ENCODE results near the gene NTN4. TPM values are rescaled to one million over a fixed set of nuclear protein-coding genes. Genes with fewer than 3 reads are reported as not detected.
"Not testable (repeated sequence)": the region's sequence is repeated elsewhere in the genome, so short reads cannot be mapped to it uniquely, and the experiment has no call there.

NTN4 gene
- total RNA-seq, 2 experiments from 2014 or later: not detected

- H3K27me3 Mint-ChIP-seq: peaks cover 7% of the 10 kb centered on the region
- no peak for ATAC-seq
Observed at GRCh38 chr12:95672166-95672565, 118.4 kb downstream of the NTN4 start.

DNA sequence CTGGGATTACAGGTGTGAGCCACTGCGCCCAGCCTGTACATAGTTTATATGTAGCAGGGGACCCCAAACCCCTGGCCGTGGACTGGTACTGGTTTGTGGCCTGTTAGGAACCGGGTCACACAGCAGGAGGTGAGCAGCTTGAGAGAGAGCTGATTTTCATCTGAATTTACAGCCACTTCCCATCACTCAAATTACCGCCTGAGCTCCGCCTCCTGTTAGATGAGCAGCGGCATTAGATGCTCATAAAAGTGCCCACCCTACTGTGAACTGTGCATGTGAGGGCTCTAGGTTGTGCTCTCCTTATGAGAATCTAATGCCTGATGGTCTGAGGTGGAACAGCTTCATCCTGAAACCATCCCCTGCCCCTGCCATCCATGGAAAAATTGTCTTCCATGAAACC is 119.3 kb downstream of the NTN4 start:
- Mint-ChIP-seq H3K36me3 (no peaks in the 10 kb centered on the region), H3K27me3 (peaks cover 7% of the 10 kb centered on the region), H3K4me1 (no peaks in the 10 kb centered on the region), H3K4me3 (no peak overlapping the region), H3K27ac (no peak overlapping the region), H3K9me3 (ENCODE audit: low read depth) (no peaks in the 10 kb centered on the region)
- DNase-seq (no peak), ATAC-seq (no peak)
- CTCF ChIA-PET: no interaction called here

More at GRCh38 chr12:95672166-95672565, 118.4 kb downstream of the NTN4 start:
- no peaks in the 10 kb centered on the region for H3K4me1 Mint-ChIP-seq
- CTCF ChIA-PET: no interaction called here
- H3K36me3 Mint-ChIP-seq: no peaks in the 10 kb centered on the region
- H3K27ac Mint-ChIP-seq: no peak overlapping the region
- DNase-seq: no peak
- no peak overlapping the region for H3K4me3 Mint-ChIP-seq
- no peaks in the 10 kb centered on the region for H3K9me3 Mint-ChIP-seq (ENCODE audit: low read depth)

GRCh38 chr12:95663525-95663924 is 127.0 kb downstream of the NTN4 start:
- Mint-ChIP-seq H3K27ac (no peak overlapping the region), H3K9me3 (ENCODE audit: low read depth) (no peaks in the 10 kb centered on the region), H3K27me3 (peaks cover 17% of the 10 kb centered on the region), H3K4me3 (no peak overlapping the region), H3K36me3 (no peaks in the 10 kb centered on the region), H3K4me1 (no peaks in the 10 kb centered on the region)
- CTCF ChIA-PET: no interaction called here
- ATAC-seq: no peak
- no peak for DNase-seq

GRCh38 chr12:95661360-95661759 is 129.2 kb downstream of the NTN4 start:
- DNase-seq (no peak), ATAC-seq (no peak)
- Mint-ChIP-seq H3K9me3 (ENCODE audit: low read depth) (no peaks in the 10 kb centered on the region), H3K36me3 (no peaks in the 10 kb centered on the region), H3K27ac (no peak overlapping the region), H3K4me3 (no peak overlapping the region), H3K27me3 (peaks cover 17% of the 10 kb centered on the region), H3K4me1 (no peaks in the 10 kb centered on the region)
- CTCF ChIA-PET: no interaction called here

GRCh38 chr12:95658386-95658785 is 132.2 kb downstream of the NTN4 start:
- no peak for DNase-seq
- Mint-ChIP-seq H3K27ac (no peak overlapping the region), H3K4me1 (no peaks in the 10 kb centered on the region), H3K36me3 (peaks cover 2% of the 10 kb centered on the region), H3K9me3 (ENCODE audit: low read depth) (peaks cover 3% of the 10 kb centered on the region), H3K27me3 (peaks cover 11% of the 10 kb centered on the region), H3K4me3 (no peak overlapping the region)
- no peak for ATAC-seq
- CTCF ChIA-PET: no interaction called here

DNA sequence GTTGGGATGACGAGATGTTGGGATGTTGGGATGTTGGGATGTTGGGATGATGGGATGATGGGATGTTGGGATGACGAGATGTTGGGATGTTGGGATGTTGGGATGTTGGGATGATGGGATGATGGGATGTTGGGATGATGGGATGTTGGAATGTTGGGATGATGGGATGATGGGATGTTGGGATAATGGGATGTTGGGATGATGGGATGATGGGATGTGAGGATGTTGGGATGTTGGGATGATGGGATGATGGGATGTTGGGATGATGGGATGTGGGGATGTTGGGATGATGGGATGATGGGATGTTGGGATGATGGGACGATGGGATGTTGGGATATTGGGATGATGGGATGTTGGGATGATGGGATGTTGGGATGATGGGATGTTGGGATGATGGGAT is 135.9 kb downstream of the NTN4 start:
- CTCF ChIA-PET, H3K4me1 Mint-ChIP-seq: not testable (repeated sequence)

GRCh38 chr12:95653771-95654546 is 136.6 kb downstream of the NTN4 start:
- peaks cover 3% of the 10 kb centered on the region for H3K9me3 Mint-ChIP-seq (ENCODE audit: low read depth)
- no peaks in the 10 kb centered on the region for H3K4me1 Mint-ChIP-seq
- H3K4me3 Mint-ChIP-seq: no peak overlapping the region
- H3K27ac Mint-ChIP-seq: peak overlapping the region; percentile 44
- CTCF ChIA-PET: no interaction called here
- H3K27me3 Mint-ChIP-seq: peaks cover 2% of the 10 kb centered on the region
- DNase-seq (no peak), ATAC-seq (peak; percentile 67)
- peaks cover 2% of the 10 kb centered on the region for H3K36me3 Mint-ChIP-seq

More for the DNA sequence above, 135.9 kb downstream of the NTN4 start:
- not testable (repeated sequence) for H3K4me3 Mint-ChIP-seq; H3K27ac Mint-ChIP-seq; H3K9me3 Mint-ChIP-seq (ENCODE audit: low read depth); H3K36me3 Mint-ChIP-seq; ATAC-seq; DNase-seq; H3K27me3 Mint-ChIP-seq

DNA sequence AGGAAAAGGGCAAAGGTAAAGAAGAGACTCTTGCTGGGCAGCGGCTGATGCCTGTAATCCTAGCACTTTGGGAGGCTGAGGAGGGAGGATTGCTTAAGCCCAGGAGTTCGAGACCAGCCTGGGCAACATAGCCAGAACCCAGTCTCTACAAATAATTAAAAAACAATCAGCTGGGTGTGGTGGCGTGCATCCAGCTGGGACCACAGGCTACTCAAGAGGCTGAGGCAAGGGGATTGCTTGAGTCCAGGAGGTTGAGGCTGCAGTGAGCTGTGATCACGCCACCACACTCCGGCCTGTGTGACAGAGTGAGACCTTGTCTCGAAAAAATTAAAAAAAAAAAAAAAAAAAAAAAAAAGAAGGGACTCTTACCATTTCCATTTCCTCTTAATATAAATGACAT is 138.9 kb downstream of the NTN4 start:
- no peak for DNase-seq
- Mint-ChIP-seq H3K4me3 (no peak overlapping the region), H3K9me3 (ENCODE audit: low read depth) (peaks cover 3% of the 10 kb centered on the region), H3K36me3 (peaks cover 2% of the 10 kb centered on the region), H3K4me1 (no peaks in the 10 kb centered on the region), H3K27me3 (peaks cover 1% of the 10 kb centered on the region), H3K27ac (no peak overlapping the region)
- CTCF ChIA-PET: no interaction called here
- no peak for ATAC-seq

- ATAC-seq: no peak
- no peaks in the 10 kb centered on the region for H3K4me1 Mint-ChIP-seq
- H3K27ac Mint-ChIP-seq: no peak overlapping the region
- no peak for DNase-seq
- CTCF ChIA-PET: no interaction called here
- peaks cover 6% of the 10 kb centered on the region for H3K27me3 Mint-ChIP-seq
- no peaks in the 10 kb centered on the region for H3K36me3 Mint-ChIP-seq
- peaks cover under 1% of the 10 kb centered on the region for H3K9me3 Mint-ChIP-seq (ENCODE audit: low read depth)
- no peak overlapping the region for H3K4me3 Mint-ChIP-seq
Observed at GRCh38 chr12:95648990-95649791, 141.4 kb downstream of the NTN4 start.

DNA sequence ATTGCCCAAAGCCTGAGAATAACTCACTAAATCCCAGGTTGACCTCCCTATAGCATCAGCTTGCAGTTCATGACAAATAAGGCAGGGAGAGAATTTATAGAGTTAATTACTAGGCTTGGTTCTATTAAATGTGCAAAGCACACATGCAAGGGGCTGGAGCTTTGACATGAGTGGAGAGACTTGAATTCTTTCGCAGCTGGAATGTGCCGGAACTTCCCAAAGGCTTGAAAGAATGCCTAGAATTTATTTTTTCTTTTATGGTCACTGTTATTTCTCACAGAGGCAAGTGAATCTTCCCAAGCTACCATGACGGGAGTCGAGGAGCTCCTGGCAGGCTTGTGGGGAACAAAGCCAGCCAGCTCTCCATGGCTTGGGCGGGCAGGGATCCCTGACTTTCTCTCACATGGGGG is 143.8 kb downstream of the NTN4 start:
- H3K4me1 Mint-ChIP-seq: no peaks in the 10 kb centered on the region
- ATAC-seq: no peak

DNA sequence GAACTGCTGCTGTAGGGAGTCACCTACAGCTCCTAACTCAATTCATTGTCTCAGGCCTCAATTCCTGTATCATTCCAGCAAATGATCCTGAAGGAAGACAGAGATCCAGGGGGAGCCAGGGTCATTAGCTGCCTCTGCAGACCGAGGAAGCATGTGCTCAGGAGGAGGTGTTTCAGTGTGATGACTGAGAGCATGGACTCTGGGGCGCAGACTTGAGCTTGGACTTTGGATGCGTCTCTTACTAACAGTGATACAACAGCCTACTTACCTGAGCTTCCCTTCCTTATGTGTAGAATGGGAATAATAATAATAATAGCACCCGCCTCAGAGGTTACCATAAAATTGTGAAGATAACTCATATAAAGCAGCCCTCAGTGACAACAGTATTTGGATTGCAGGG is 147.3 kb downstream of the NTN4 start:
- Mint-ChIP-seq H3K36me3 (no peaks in the 10 kb centered on the region), H3K27me3 (peaks cover 6% of the 10 kb centered on the region), H3K4me1 (no peaks in the 10 kb centered on the region), H3K9me3 (ENCODE audit: low read depth) (no peaks in the 10 kb centered on the region), H3K4me3 (no peak overlapping the region), H3K27ac (no peak overlapping the region)
- DNase-seq: no peak
- CTCF ChIA-PET: no interaction called here
- no peak for ATAC-seq

More for the DNA sequence above, 143.8 kb downstream of the NTN4 start:
- DNase-seq: no peak
- no peaks in the 10 kb centered on the region for H3K36me3 Mint-ChIP-seq
- no peaks in the 10 kb centered on the region for H3K9me3 Mint-ChIP-seq (ENCODE audit: low read depth)
- no peak overlapping the region for H3K4me3 Mint-ChIP-seq
- H3K27ac Mint-ChIP-seq: no peak overlapping the region
- H3K27me3 Mint-ChIP-seq: peaks cover 6% of the 10 kb centered on the region
- CTCF ChIA-PET: no interaction called here

DNA sequence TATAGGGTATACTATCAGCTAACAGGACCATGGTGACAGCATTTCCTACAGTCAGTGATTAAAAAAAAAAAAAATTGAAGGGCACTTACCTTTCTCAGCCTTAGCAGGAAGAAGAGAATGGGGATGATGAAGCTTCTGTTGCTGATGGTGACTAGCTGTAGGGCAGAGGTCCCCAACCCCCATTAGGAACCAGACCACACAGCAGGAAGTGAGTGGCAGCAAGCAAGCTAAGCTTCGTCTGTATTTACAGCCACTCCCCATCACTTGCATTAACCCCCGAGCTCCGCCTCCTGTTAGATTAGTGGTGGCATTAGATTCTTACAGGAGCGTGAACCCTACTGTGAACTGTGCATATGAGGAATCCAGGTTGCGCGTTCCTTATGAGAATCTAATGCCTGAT is 148.0 kb downstream of the NTN4 start:
- no peak for ATAC-seq
- H3K27me3 Mint-ChIP-seq: peaks cover 6% of the 10 kb centered on the region
- CTCF ChIA-PET: no interaction called here

DNA sequence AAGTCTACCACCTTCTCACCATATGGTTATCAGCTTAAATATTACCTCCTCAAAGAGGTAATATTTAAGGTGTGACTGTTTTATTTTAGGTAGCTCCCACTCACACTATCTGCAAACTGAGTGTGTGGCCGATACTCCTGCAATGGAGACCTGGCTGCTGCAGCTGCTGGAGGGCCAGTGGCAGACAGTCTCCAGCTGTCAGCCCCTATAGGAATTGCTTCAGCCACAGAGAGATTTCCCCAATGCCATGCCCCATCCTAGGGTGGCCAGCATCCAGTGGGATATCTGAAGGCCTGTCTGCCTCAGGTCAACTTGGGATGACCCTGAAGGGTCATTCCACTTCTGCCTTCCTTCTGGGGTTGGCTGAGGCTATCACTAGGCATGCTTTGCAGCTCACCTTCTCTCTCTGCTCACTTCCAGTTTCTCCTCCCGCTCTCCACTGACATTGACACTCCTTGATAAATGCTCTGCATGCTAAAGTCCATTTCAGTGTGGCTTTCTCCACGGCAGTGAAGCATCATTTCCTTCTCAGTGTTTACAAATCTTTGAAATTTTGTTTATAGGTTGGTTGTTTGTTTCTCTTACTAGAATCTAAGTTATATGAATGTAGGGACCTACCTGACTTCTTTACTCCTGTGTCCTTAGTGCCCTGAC is 149.1 kb downstream of the NTN4 start:
- H3K27ac Mint-ChIP-seq: no peak overlapping the region
- DNase-seq (no peak), ATAC-seq (no peak)
- no peaks in the 10 kb centered on the region for H3K36me3 Mint-ChIP-seq
- no peak overlapping the region for H3K4me3 Mint-ChIP-seq
- peaks cover 2% of the 10 kb centered on the region for H3K27me3 Mint-ChIP-seq
- H3K4me1 Mint-ChIP-seq: no peaks in the 10 kb centered on the region
- CTCF ChIA-PET: no interaction called here
- no peaks in the 10 kb centered on the region for H3K9me3 Mint-ChIP-seq (ENCODE audit: low read depth)

More for the DNA sequence above, 148.0 kb downstream of the NTN4 start:
- H3K27ac Mint-ChIP-seq: no peak overlapping the region
- H3K4me3 Mint-ChIP-seq: no peak overlapping the region
- H3K9me3 Mint-ChIP-seq (ENCODE audit: low read depth): no peaks in the 10 kb centered on the region
- H3K36me3 Mint-ChIP-seq: no peaks in the 10 kb centered on the region
- no peaks in the 10 kb centered on the region for H3K4me1 Mint-ChIP-seq
- DNase-seq: no peak

GRCh38 chr12:95640516-95640915 is 150.0 kb downstream of the NTN4 start:
- no peaks in the 10 kb centered on the region for H3K36me3 Mint-ChIP-seq
- H3K4me3 Mint-ChIP-seq: no peak overlapping the region
- H3K27me3 Mint-ChIP-seq: no peaks in the 10 kb centered on the region
- H3K9me3 Mint-ChIP-seq (ENCODE audit: low read depth): no peaks in the 10 kb centered on the region
- no peak overlapping the region for H3K27ac Mint-ChIP-seq
- DNase-seq: no peak
- no peaks in the 10 kb centered on the region for H3K4me1 Mint-ChIP-seq
- CTCF ChIA-PET: no interaction called here
- ATAC-seq: no peak
